ENCODE data around the gene AQP12B. TPM values are rescaled to one million over a fixed set of nuclear protein-coding genes. Genes with fewer than 3 reads are reported as not detected.

Gene AQP12B
- total RNA-seq, 3 donors from 2014 or later (not counting 1 experiment from before 2014, with no cell fraction given): not detected

- WGBS (ENCODE audit: insufficient coverage): 78% methylated on average over 36 of the region's 36 CpGs
- H3K4me1 Mint-ChIP-seq: peaks cover 5 to 15% of the 10 kb centered on the region in 2 donors
- ATAC-seq: peak; percentile 45 to 68 (median 67)
- no peaks in the 10 kb centered on the region for H3K27me3 ChIP-seq (ENCODE audit: control insufficient read depth, insufficient read depth, low read length)
- no peak overlapping the region for H3K27ac Mint-ChIP-seq
- peaks cover 6% of the 10 kb centered on the region for H3K4me1 ChIP-seq (ENCODE audit: control insufficient read depth, insufficient read depth, low read length)
- DNase-seq: peak; percentile 19 to 58
- no peaks in the 10 kb centered on the region for H3K36me3 Mint-ChIP-seq
- H3K27me3 Mint-ChIP-seq (ENCODE audit: low read depth in 2 of 2): peaks cover 14 to 16% of the 10 kb centered on the region in 2 donors
- no peaks in the 10 kb centered on the region for H3K36me3 ChIP-seq (ENCODE audit: control insufficient read depth, insufficient read depth, low read length)
- peak overlapping the region; percentile 20 for H3K27ac ChIP-seq (ENCODE audit: low read length)
- H3K4me3 Mint-ChIP-seq: no peak overlapping the region
- no peak overlapping the region for H3K4me3 ChIP-seq (ENCODE audit: low read length)
- intact Hi-C loops (cut with micrococcal nuclease): no loop called here
- no peaks in the 10 kb centered on the region for H3K9me3 Mint-ChIP-seq
- H3K9me3 ChIP-seq (ENCODE audit: control insufficient read depth, insufficient read depth, low read length): no peaks in the 10 kb centered on the region
- no peak for TF ChIP-seq CTCF (IDR thresholded peaks at IDR 0.05)
These were observed 36.3 kb downstream of the AQP12B start for GRCh38 chr2:240646176-240646899.

GRCh38 chr2:240645801-240646175 is 36.9 kb downstream of the AQP12B start:
- Histone ChIP-seq H3K9me3 (ENCODE audit: control insufficient read depth, insufficient read depth, low read length) (no peaks in the 10 kb centered on the region), H3K4me1 (ENCODE audit: control insufficient read depth, insufficient read depth, low read length) (peaks cover 6% of the 10 kb centered on the region), H3K27me3 (ENCODE audit: control insufficient read depth, insufficient read depth, low read length) (no peaks in the 10 kb centered on the region), H3K4me3 (ENCODE audit: low read length) (no peak overlapping the region), H3K36me3 (ENCODE audit: control insufficient read depth, insufficient read depth, low read length) (no peaks in the 10 kb centered on the region), H3K27ac (ENCODE audit: low read length) (peak overlapping the region; percentile 20)
- 87% methylated on average over 10 of the region's 10 CpGs for WGBS (ENCODE audit: insufficient coverage)
- H3K27me3 Mint-ChIP-seq (ENCODE audit: low read depth in 2 of 2): peaks cover 8 to 12% of the 10 kb centered on the region in 2 donors
- no peaks in the 10 kb centered on the region for H3K9me3 Mint-ChIP-seq
- TF ChIP-seq CTCF (IDR thresholded peaks at IDR 0.05): no peak
- H3K36me3 Mint-ChIP-seq: no peaks in the 10 kb centered on the region
- ATAC-seq (peak in 1 of 3 donors; percentile 4), DNase-seq (no peak)
- H3K4me1 Mint-ChIP-seq: peaks cover 5 to 20% of the 10 kb centered on the region in 2 donors
- intact Hi-C loops (cut with micrococcal nuclease): no loop called here
- H3K27ac Mint-ChIP-seq: no peak overlapping the region
- no peak overlapping the region for H3K4me3 Mint-ChIP-seq

- H3K4me3 Mint-ChIP-seq: no peak overlapping the region
- ATAC-seq: no peak
- WGBS (ENCODE audit: insufficient coverage): 94% methylated on average over 10 of the region's 10 CpGs
These were observed 37.3 kb downstream of the AQP12B start for GRCh38 chr2:240645346-240645745.

More at GRCh38 chr2:240645346-240645745, 37.3 kb downstream of the AQP12B start:
- Histone ChIP-seq H3K4me3 (ENCODE audit: low read length) (no peak overlapping the region), H3K27ac (ENCODE audit: low read length) (no peak overlapping the region), H3K27me3 (ENCODE audit: control insufficient read depth, insufficient read depth, low read length) (no peaks in the 10 kb centered on the region), H3K4me1 (ENCODE audit: control insufficient read depth, insufficient read depth, low read length) (peaks cover 6% of the 10 kb centered on the region), H3K9me3 (ENCODE audit: control insufficient read depth, insufficient read depth, low read length) (no peaks in the 10 kb centered on the region), H3K36me3 (ENCODE audit: control insufficient read depth, insufficient read depth, low read length) (no peaks in the 10 kb centered on the region)
- TF ChIP-seq CTCF (IDR thresholded peaks at IDR 0.05): no peak
- peaks cover 7 to 12% of the 10 kb centered on the region in 2 donors for H3K27me3 Mint-ChIP-seq (ENCODE audit: low read depth in 2 of 2)
- intact Hi-C loops (cut with micrococcal nuclease): no loop called here
- DNase-seq: no peak
- no peak overlapping the region for H3K27ac Mint-ChIP-seq
- peaks cover 5 to 21% of the 10 kb centered on the region in 2 donors for H3K4me1 Mint-ChIP-seq
- H3K9me3 Mint-ChIP-seq: no peaks in the 10 kb centered on the region
- no peaks in the 10 kb centered on the region for H3K36me3 Mint-ChIP-seq

All from natural killer cell (primary cell).